OCI-LY7 (cell line): ENCODE results near the gene MTHFSD. TPM values are rescaled to one million over a fixed set of nuclear protein-coding genes. Genes with fewer than 3 reads are reported as not detected.

Experiments used
- BruUV-seq: library from RNA; stranded (reverse); fragments of 400-500 nt; replicated peaks from 2 replicates; lab custom pipeline; 2021; lab: Mats Ljungman, UMichigan
- CTCF ChIA-PET: fragments of 300-600 bp; sonication (Branson Sonifier 250); formaldehyde crosslinking; loops from one replicate; lab custom pipeline; 2022; ENCODE audit warnings: antibody characterized with exemption; ENCODE audit not compliant: unreplicated experiment; lab: Charles Lee
- POLR2A ChIA-PET: fragments of 300-600 bp; sonication (Branson Sonifier 250); formaldehyde crosslinking; loops from one replicate; lab custom pipeline; 2022; ENCODE audit warnings: antibody characterized with exemption; lab: Charles Lee
- DNase-seq: peaks from one replicate; pipeline ENCODE4 v3.0.0-alpha.2; 2015; ENCODE audit warnings: low spot score
- H2AFZ ChIP-seq: fragments of 200-600 bp; sonication (generic), shearing (Covaris generic); 2 replicates; pipeline ENCODE4 v1.6.1; 2014; ENCODE audit warnings: mild to moderate bottlenecking, antibody characterized with exemption, low read length, moderate library complexity
- H3K27ac ChIP-seq: fragments of 200-600 bp; sonication (generic); 2 replicates; pipeline ENCODE4 v1.5.1; 2014; ENCODE audit warnings: mixed run types, low read depth, mild to moderate bottlenecking, moderate library complexity, low read length, inconsistent platforms; ENCODE audit not compliant: poor library complexity, severe bottlenecking
- H3K36me3 ChIP-seq: fragments of 200-600 bp; sonication (generic); 2 replicates; pipeline ENCODE4 v1.6.1; 2014; ENCODE audit warnings: mild to moderate bottlenecking, antibody characterized with exemption, low read length, moderate library complexity, mixed read lengths; ENCODE audit not compliant: insufficient read depth
- H3K4me1 ChIP-seq: fragments of 200-600 bp; sonication (generic); 2 replicates; pipeline ENCODE4 v1.5.1; 2014; ENCODE audit warnings: mild to moderate bottlenecking, low read length; ENCODE audit not compliant: insufficient read depth, poor library complexity, severe bottlenecking
- H3K4me2 ChIP-seq: fragments of 200-600 bp; sonication (generic); 2 replicates; pipeline ENCODE4 v1.6.1; 2014; ENCODE audit warnings: mild to moderate bottlenecking, low read length
- H3K4me3 ChIP-seq: fragments of 200-600 bp; sonication (generic); 2 replicates; pipeline ENCODE4 v1.5.1; 2014; ENCODE audit warnings: mild to moderate bottlenecking, low read depth, low read length; ENCODE audit not compliant: poor library complexity, severe bottlenecking
- H3K79me2 ChIP-seq: fragments of 200-600 bp; sonication (generic); 2 replicates; pipeline ENCODE4 v1.6.1; 2016; ENCODE audit warnings: low read depth, mild to moderate bottlenecking, low read length, moderate library complexity, mixed read lengths; ENCODE audit not compliant: insufficient read depth
- H3K9me2 ChIP-seq: fragments of 200-600 bp; sonication (generic); 2 replicates; pipeline ENCODE4 v1.6.1; 2016; ENCODE audit warnings: mild to moderate bottlenecking, low read length, mixed read lengths; ENCODE audit not compliant: insufficient read depth
- H3K9me3 ChIP-seq: fragments of 200-600 bp; sonication (generic); 2 replicates; pipeline ENCODE4 v1.6.1; 2014; ENCODE audit warnings: mild to moderate bottlenecking, mixed run types, low read length, mixed read lengths
- H4K20me1 ChIP-seq: fragments of 200-600 bp; sonication (generic); 2 replicates; pipeline ENCODE4 v1.6.1; 2014; ENCODE audit warnings: mild to moderate bottlenecking, antibody characterized with exemption, low read length, moderate library complexity, mixed read lengths; ENCODE audit not compliant: insufficient read depth
- CTCF ChIP-seq: fragments of 200-600 bp; sonication (generic); conservative IDR thresholded peaks from 2 replicates; pipeline ENCODE4 v1.5.1; 2014; ENCODE audit warnings: mild to moderate bottlenecking, antibody characterized with exemption, low read length, moderate library complexity, mixed read lengths
- EZH2phosphoT487 ChIP-seq: fragments of 200-600 bp; sonication (generic); IDR thresholded peaks from 2 replicates; pipeline ENCODE4 v1.6.1; 2018; ENCODE audit warnings: low read depth, borderline replicate concordance, mild to moderate bottlenecking, mixed run types, antibody characterized with exemption, low read length, moderate library complexity, mixed read lengths
- intact Hi-C: fragments of 100-400 bp; cut with micrococcal nuclease; formaldehyde crosslinking; loops from one replicate; pipeline ENCODE4 v1.10.0; 2022; ENCODE audit not compliant: unreplicated experiment
- total RNA-seq, 2 experiments: library from RNA; depleted of rRNA in 1 of 2; stranded (reverse); fragments of >200 nt in 1 of 2; shearing (Covaris generic) in 1 of 2; gene quantifications; 2 replicates each; pipeline ENCODE4 v1.2.3, GENCODE V29; 2014 to 2022

MTHFSD gene
- total RNA-seq, 2 experiments from 2014 or later: 12.2 to 26.0 TPM

- TF ChIP-seq CTCF: no peak
- no peak for TF ChIP-seq EZH2phosphoT487
Measured at GRCh38 chr16:86514481-86515376, 40.3 kb downstream of the MTHFSD start.

DNA sequence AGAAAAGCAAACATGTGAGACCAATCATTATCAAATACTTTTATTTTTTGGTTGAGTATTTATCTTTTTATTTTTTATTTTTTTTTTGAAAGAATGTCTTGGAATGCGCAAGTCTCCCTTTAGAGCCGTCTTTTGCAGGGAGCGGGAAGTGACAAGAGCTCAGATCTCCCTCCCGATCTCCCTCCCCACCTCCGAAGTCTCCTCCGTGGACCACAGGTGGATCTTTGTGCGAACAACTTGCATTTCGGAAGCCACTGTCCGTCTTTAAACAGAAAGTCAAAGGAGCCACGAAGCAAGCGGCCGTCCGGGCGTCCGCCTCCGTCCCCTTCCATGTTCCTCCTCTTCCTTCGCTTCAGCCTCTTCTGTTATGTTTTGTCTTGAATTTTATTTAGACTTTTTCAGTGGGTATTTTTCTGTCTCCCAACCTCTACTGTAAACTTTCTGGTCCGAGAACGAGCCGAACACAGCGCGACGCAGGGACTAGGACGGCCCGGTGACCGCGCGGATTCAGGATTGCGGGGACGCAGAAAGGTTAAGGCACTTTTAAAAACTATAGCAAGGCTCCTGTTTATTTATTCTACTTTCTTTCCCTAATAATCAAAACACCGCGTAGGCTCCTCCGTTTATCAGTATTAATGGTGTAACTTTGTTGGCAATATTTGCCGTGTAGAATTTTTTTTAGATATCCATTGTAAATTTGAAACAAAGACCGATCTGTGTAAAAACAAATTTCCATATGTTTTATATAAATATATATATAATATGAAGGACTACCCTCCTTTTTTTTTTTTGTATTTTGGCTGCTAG lies 41.4 kb downstream of the MTHFSD start:
- BruUV-seq: no TSS peak
- Histone ChIP-seq H3K9me2 (no peaks in the 10 kb centered on the region), H2AFZ (no peak overlapping the region), H3K36me3 (no peaks in the 10 kb centered on the region), H3K4me2 (no peak overlapping the region), H3K9me3 (no peaks in the 10 kb centered on the region), H3K27ac (no peak overlapping the region), H3K4me1 (no peaks in the 10 kb centered on the region), H4K20me1 (no peaks in the 10 kb centered on the region), H3K4me3 (no peak overlapping the region), H3K79me2 (no peaks in the 10 kb centered on the region)
- TF ChIP-seq CTCF: no peak
- TF ChIP-seq EZH2phosphoT487: no peak
- no peak for DNase-seq
- ChIA-PET POLR2A (interaction anchor here (0.6 kb wide), 1 partner anchor 1020 kb away, joined by 3 read pairs; no protein-coding TSS in a partner anchor), CTCF (no interaction called here)
- intact Hi-C loops: no loop called here

More at GRCh38 chr16:86514481-86515376, 40.3 kb downstream of the MTHFSD start:
- POLR2A ChIA-PET: no interaction called here
- CTCF ChIA-PET: no interaction called here
- H3K4me3 ChIP-seq: no peak overlapping the region
- H3K4me1 ChIP-seq: no peaks in the 10 kb centered on the region
- H3K4me2 ChIP-seq: no peak overlapping the region
- no peaks in the 10 kb centered on the region for H3K9me3 ChIP-seq
- no peak overlapping the region for H3K27ac ChIP-seq
- no peaks in the 10 kb centered on the region for H3K9me2 ChIP-seq
- H4K20me1 ChIP-seq: no peaks in the 10 kb centered on the region
- H3K79me2 ChIP-seq: no peaks in the 10 kb centered on the region
- intact Hi-C loops: no loop called here
- no peak for DNase-seq
- no peaks in the 10 kb centered on the region for H3K36me3 ChIP-seq
- BruUV-seq: no TSS peak
- no peak overlapping the region for H2AFZ ChIP-seq
